Measurements from ENCODE around the gene RIPOR3.

The RIPOR3 gene

DNA sequence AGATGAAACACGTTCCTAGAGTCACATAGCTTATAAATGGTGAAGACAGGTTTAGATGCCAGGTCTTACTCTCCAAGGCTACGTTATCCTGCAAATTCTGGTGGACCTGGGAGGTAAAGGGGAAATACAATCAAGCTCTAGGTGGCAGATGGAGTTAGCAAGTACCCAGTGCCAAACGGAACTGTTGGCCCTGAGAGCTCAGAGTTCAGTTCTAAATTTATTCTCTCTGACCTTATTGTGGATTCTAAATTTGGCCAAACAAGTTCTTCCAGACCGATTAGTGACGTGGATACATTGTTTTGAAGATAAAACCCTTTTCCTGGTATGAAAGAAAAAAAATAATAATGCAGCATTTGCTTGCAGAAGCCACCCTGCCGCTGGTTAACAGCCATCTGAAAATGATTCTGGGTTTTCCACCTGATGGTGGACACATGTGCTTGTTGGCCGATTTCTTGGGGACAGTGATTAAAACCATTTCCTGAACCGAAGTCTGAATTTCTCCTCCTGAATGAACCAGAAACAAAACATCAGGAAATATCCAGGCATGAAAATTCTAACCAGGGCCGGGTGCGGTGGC is 32.5 kb downstream of the RIPOR3 start:
- H2AFZ ChIP-seq (ENCODE audit: low read depth, low read length, severe bottlenecking), result no peak overlapping the region

DNA sequence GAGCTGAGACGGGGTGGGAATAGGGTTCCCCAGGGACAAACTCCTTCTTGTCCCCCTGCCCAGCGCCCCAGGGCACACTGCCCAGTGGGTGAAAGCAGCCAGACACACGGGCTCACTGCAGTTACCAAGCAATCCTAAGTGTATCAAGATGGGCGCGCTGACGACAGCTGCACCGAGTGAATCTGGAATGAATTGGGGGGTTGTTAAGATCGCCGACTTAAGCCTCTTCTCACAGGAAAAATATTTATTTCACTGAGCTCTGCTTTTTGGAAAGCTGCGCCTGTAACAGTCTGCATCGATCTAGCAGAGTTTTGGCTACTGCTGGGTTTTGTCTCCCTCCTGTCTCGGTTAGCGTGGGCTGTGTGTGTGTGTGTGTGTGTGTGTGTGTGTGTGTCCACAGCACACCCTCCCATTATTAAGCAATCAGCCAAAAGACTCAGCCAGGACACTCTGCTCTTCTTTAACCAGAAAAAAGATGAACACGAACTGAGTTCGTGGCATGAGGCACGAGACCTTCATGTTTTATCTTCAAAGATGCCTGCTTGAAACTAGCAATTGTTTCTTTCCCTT is 35.9 kb downstream of the RIPOR3 start:
- H3K36me3 ChIP-seq (ENCODE audit: low read length), result no peaks in the 10 kb centered on the region
- H2AFZ ChIP-seq (ENCODE audit: low read depth, low read length, severe bottlenecking), result no peak overlapping the region
- H3K9me2 ChIP-seq (replicated peaks; ENCODE audit: insufficient read depth, low read length), result no peaks in the 10 kb centered on the region
- no peak overlapping the region for H3K9ac ChIP-seq (ENCODE audit: low read length)
- no peak overlapping the region for H3K4me3 ChIP-seq (ENCODE audit: insufficient read depth, low read length, poor library complexity, severe bottlenecking)
- H3F3A ChIP-seq (ENCODE audit: insufficient read depth), result no peaks in the 10 kb centered on the region
- no peaks in the 10 kb centered on the region for H3K79me2 ChIP-seq (ENCODE audit: insufficient read depth, low read length)
- H3K4me2 ChIP-seq (ENCODE audit: low read depth, low read length, poor library complexity, severe bottlenecking), result no peak overlapping the region
- TF ChIP-seq, protein P1, sequence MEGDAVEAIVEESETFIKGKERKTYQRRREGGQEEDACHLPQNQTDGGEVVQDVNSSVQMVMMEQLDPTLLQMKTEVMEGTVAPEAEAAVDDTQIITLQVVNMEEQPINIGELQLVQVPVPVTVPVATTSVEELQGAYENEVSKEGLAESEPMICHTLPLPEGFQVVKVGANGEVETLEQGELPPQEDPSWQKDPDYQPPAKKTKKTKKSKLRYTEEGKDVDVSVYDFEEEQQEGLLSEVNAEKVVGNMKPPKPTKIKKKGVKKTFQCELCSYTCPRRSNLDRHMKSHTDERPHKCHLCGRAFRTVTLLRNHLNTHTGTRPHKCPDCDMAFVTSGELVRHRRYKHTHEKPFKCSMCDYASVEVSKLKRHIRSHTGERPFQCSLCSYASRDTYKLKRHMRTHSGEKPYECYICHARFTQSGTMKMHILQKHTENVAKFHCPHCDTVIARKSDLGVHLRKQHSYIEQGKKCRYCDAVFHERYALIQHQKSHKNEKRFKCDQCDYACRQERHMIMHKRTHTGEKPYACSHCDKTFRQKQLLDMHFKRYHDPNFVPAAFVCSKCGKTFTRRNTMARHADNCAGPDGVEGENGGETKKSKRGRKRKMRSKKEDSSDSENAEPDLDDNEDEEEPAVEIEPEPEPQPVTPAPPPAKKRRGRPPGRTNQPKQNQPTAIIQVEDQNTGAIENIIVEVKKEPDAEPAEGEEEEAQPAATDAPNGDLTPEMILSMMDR (IDR thresholded peaks at IDR 0.05; ENCODE audit: insufficient read depth, low read length, poor library complexity, severe bottlenecking), result no peak
- TF ChIP-seq EZH2phosphoT487 (conservative IDR thresholded peaks at IDR 0.05; ENCODE audit: low read length), result no peak
- H3K27ac ChIP-seq (ENCODE audit: low read depth, low read length), result no peak overlapping the region
- no peaks in the 10 kb centered on the region for H3K9me3 ChIP-seq (ENCODE audit: insufficient read depth, low read length)
- H4K20me1 ChIP-seq (ENCODE audit: low read depth, low read length), result no peaks in the 10 kb centered on the region
- no peaks in the 10 kb centered on the region for H3K27me3 ChIP-seq (ENCODE audit: low read length)

More for the DNA sequence above, 32.5 kb downstream of the RIPOR3 start:
- no peak overlapping the region for H3K4me2 ChIP-seq (ENCODE audit: low read depth, low read length, poor library complexity, severe bottlenecking)
- no peaks in the 10 kb centered on the region for H3K9me2 ChIP-seq (replicated peaks; ENCODE audit: insufficient read depth, low read length)
- no peaks in the 10 kb centered on the region for H4K20me1 ChIP-seq (ENCODE audit: low read depth, low read length)
- H3K79me2 ChIP-seq (ENCODE audit: insufficient read depth, low read length), result no peaks in the 10 kb centered on the region
- H3K4me3 ChIP-seq (ENCODE audit: insufficient read depth, low read length, poor library complexity, severe bottlenecking), result no peak overlapping the region
- no peak overlapping the region for H3K9ac ChIP-seq (ENCODE audit: low read length)
- no peak for TF ChIP-seq EZH2phosphoT487 (conservative IDR thresholded peaks at IDR 0.05; ENCODE audit: low read length)
- TF ChIP-seq, protein P1 (IDR thresholded peaks at IDR 0.05; ENCODE audit: insufficient read depth, low read length, poor library complexity, severe bottlenecking), result no peak
- no peaks in the 10 kb centered on the region for H3K36me3 ChIP-seq (ENCODE audit: low read length)
- no peaks in the 10 kb centered on the region for H3F3A ChIP-seq (ENCODE audit: insufficient read depth)
- H3K9me3 ChIP-seq (ENCODE audit: insufficient read depth, low read length), result no peaks in the 10 kb centered on the region
- no peak overlapping the region for H3K27ac ChIP-seq (ENCODE audit: low read depth, low read length)
- H3K27me3 ChIP-seq (ENCODE audit: low read length), result no peaks in the 10 kb centered on the region

- TF ChIP-seq, protein P1 (IDR thresholded peaks at IDR 0.05; ENCODE audit: insufficient read depth, low read length, poor library complexity, severe bottlenecking), result no peak
- H3F3A ChIP-seq (ENCODE audit: insufficient read depth), result no peaks in the 10 kb centered on the region
Observed at GRCh38 chr20:50654904-50655303, 36.4 kb downstream of the RIPOR3 start.

More at GRCh38 chr20:50654904-50655303, 36.4 kb downstream of the RIPOR3 start:
- Histone ChIP-seq H3K9me2 (replicated peaks; ENCODE audit: insufficient read depth, low read length) (no peaks in the 10 kb centered on the region), H3K79me2 (ENCODE audit: insufficient read depth, low read length) (no peaks in the 10 kb centered on the region), H3K9ac (ENCODE audit: low read length) (no peak overlapping the region), H4K20me1 (ENCODE audit: low read depth, low read length) (no peaks in the 10 kb centered on the region), H3K27ac (ENCODE audit: low read depth, low read length) (no peak overlapping the region), H3K4me2 (ENCODE audit: low read depth, low read length, poor library complexity, severe bottlenecking) (no peak overlapping the region), H2AFZ (ENCODE audit: low read depth, low read length, severe bottlenecking) (no peak overlapping the region), H3K27me3 (ENCODE audit: low read length) (no peaks in the 10 kb centered on the region), H3K4me3 (ENCODE audit: insufficient read depth, low read length, poor library complexity, severe bottlenecking) (no peak overlapping the region), H3K36me3 (ENCODE audit: low read length) (no peaks in the 10 kb centered on the region), H3K9me3 (ENCODE audit: insufficient read depth, low read length) (no peaks in the 10 kb centered on the region)
